Measurements from ENCODE around the gene C2orf80.
"Not testable (repeated sequence)": the region's sequence is repeated elsewhere in the genome, so short reads cannot be mapped to it uniquely, and the experiment has no call there.

Gene C2orf80

GRCh38 chr2:208147759-208148158, 42.1 kb downstream of the C2orf80 start:
- no peak overlapping the region for H3K4me3 ChIP-seq (ENCODE audit: low read length)
- DNase-seq (ENCODE audit: low read depth) = no peak
- no peak for TF ChIP-seq CTCF (IDR thresholded peaks at IDR 0.05; ENCODE audit: insufficient read depth, low read depth, low read length, missing control alignments)

- no peak for TF ChIP-seq CTCF (IDR thresholded peaks at IDR 0.05; ENCODE audit: insufficient read depth, low read depth, low read length, missing control alignments)
- DNase-seq (ENCODE audit: low read depth) = no peak
- no peak overlapping the region for H3K4me3 ChIP-seq (ENCODE audit: low read length)
Measured at GRCh38 chr2:208147008-208147407, 42.8 kb downstream of the C2orf80 start.

DNA sequence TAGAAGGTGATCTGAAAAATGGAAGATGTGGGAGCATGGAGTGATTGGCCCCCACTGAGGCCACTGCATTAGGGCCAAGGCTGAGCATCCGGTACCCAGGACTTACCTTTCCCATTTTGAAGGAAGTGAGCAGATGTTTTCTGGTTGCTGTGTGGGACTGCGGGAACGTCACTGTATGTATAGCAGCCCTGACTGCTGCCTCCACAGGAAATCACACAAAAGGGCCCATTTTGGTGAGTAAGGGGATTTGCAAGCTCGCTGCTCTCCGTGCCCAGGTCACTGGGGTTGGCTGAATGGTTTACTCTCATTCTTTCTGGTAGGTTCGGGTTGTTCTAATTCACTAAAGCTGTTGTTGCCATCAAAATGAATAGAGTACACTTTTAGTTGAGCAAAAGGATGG, 43.8 kb downstream of the C2orf80 start, which contains the start of gene CRYGB:
Gene CRYGB (minus strand): TSS at position 153 of the 400 bp plus-strand sequence. CDS start 38 bp downstream, at position 115.
- H3K4me3 ChIP-seq (ENCODE audit: low read length) = no peak within 1 kb of the TSS
- TF ChIP-seq CTCF (IDR thresholded peaks at IDR 0.05; ENCODE audit: insufficient read depth, low read depth, low read length, missing control alignments) = no peak
- DNase-seq (ENCODE audit: low read depth) = no peak

- no peak overlapping the region for H3K4me3 ChIP-seq (ENCODE audit: low read length)
- no peak for DNase-seq (ENCODE audit: low read depth)
- TF ChIP-seq CTCF (IDR thresholded peaks at IDR 0.05; ENCODE audit: insufficient read depth, low read depth, low read length, missing control alignments) = no peak
Measured at GRCh38 chr2:208142925-208143799, 46.7 kb downstream of the C2orf80 start.

DNA sequence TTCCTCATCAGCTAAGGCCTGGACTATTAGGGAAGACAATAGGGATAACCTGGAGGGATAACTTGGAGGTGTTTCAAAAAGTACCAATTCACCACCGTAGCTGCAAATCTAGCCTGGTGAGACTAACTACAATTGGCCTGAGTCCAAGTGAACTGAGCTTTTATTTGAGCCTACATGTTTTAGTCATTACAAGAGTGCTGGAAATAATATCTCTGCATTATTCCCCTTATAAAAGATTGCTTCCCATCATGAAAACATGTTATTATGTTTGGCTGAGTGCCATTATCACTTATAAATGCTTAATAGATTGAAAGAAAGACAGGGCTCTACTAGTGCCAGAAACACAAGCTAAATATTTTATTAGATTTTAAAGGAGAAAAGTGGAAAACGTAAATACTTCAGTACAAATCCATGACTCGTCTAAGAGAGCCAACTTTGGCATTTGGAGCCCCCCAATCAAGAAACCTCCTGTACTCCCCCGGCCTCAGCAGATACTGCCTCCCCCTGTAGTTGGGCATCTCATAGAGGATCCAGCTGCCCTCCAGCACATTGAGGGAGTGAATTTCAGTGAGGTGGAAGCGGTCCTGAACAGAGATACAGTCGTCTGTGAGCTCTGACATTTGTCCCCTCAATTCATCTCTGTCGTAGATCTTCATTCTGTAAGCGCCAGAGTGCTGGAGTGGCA, 47.4 kb downstream of the C2orf80 start:
- DNase-seq (ENCODE audit: low read depth) = peak; percentile 49
- H3K4me3 ChIP-seq (ENCODE audit: low read length) = no peak overlapping the region
- TF ChIP-seq CTCF (IDR thresholded peaks at IDR 0.05; ENCODE audit: insufficient read depth, low read depth, low read length, missing control alignments) = no peak

GRCh38 chr2:208139447-208139846, 50.4 kb downstream of the C2orf80 start:
- no peak for TF ChIP-seq CTCF (IDR thresholded peaks at IDR 0.05; ENCODE audit: insufficient read depth, low read depth, low read length, missing control alignments)
- H3K4me3 ChIP-seq (ENCODE audit: low read length) = no peak overlapping the region
- DNase-seq (ENCODE audit: low read depth) = no peak

DNA sequence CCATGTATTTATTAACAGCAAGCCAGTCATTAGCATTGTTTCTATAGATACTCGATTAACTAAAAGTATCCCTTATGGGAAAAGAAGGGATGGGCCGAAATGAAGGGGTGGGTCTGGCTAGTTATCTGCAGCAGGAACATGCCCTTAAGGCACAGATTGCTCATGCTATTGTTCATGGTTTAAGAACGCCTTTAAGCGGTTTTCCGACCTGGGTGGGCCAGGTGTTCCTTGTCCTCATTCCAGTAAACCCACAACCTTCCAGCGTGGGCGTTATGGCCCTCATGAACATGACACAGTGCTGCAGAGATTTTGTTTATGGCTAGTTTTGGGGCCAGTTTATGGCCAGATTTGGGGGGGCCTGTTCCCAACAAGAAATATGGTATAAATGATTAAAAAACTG, 51.5 kb downstream of the C2orf80 start:
- DNase-seq (ENCODE audit: low read depth) = peak; percentile 38
- not testable (repeated sequence) for H3K4me3 ChIP-seq (ENCODE audit: low read length)
